Calu3 (cell line): Measurements from ENCODE around the gene MTARC1. TPM values are rescaled to one million over a fixed set of nuclear protein-coding genes. Genes with fewer than 3 reads are reported as not detected.

Experiments used
- BruUV-seq: library from RNA; stranded (reverse); fragments of 400-500 nt; replicated peaks from 2 replicates; lab custom pipeline; 2021; lab: Mats Ljungman, UMichigan
- CTCF ChIA-PET: fragments of 300-600 bp; sonication (Branson Sonifier 250); formaldehyde crosslinking; loops from one replicate; lab custom pipeline; 2022; ENCODE audit warnings: antibody characterized with exemption; lab: Charles Lee
- DNase-seq: peaks from one replicate; pipeline ENCODE4 v3.0.0; 2022
- H3K27ac Mint-ChIP-seq: one replicate; pipeline ENCODE4 v1.8.0; 2022; ENCODE audit warnings: mixed read lengths; ENCODE audit not compliant: unreplicated experiment
- H3K27me3 Mint-ChIP-seq: one replicate; pipeline ENCODE4 v1.8.0; 2022; ENCODE audit warnings: mixed read lengths; ENCODE audit not compliant: unreplicated experiment
- H3K36me3 Mint-ChIP-seq: one replicate; pipeline ENCODE4 v1.8.0; 2022; ENCODE audit warnings: mild to moderate bottlenecking, moderate library complexity, mixed read lengths; ENCODE audit not compliant: insufficient read depth, unreplicated experiment
- H3K4me1 Mint-ChIP-seq: one replicate; pipeline ENCODE4 v1.8.0; 2022; ENCODE audit warnings: mild to moderate bottlenecking, low read depth, mixed read lengths; ENCODE audit not compliant: unreplicated experiment
- H3K4me3 Mint-ChIP-seq: one replicate; pipeline ENCODE4 v1.8.0; 2022; ENCODE audit warnings: mild to moderate bottlenecking, low read depth, moderate library complexity, mixed read lengths; ENCODE audit not compliant: unreplicated experiment
- H3K9me3 Mint-ChIP-seq: one replicate; pipeline ENCODE4 v1.8.0; 2022; ENCODE audit warnings: low read depth, mixed read lengths; ENCODE audit not compliant: unreplicated experiment
- intact Hi-C: fragments of 100-400 bp; cut with micrococcal nuclease; formaldehyde crosslinking; loops from one replicate; pipeline ENCODE4 v1.10.0; 2022; ENCODE audit not compliant: unreplicated experiment
- total RNA-seq: library from RNA; stranded (reverse); gene quantifications from 2 replicates; pipeline ENCODE4 v1.2.3, GENCODE V29; 2022
- TF ChIP-seq, protein P1 (sequence below): fragments of 200-600 bp; IDR thresholded peaks from one replicate; pipeline ENCODE4 v1.8.0; 2022; ENCODE audit warnings: antibody characterized with exemption; ENCODE audit not compliant: unreplicated experiment

MTARC1 gene
- total RNA-seq, 1 experiment from 2014 or later, result 21.3 TPM

DNA sequence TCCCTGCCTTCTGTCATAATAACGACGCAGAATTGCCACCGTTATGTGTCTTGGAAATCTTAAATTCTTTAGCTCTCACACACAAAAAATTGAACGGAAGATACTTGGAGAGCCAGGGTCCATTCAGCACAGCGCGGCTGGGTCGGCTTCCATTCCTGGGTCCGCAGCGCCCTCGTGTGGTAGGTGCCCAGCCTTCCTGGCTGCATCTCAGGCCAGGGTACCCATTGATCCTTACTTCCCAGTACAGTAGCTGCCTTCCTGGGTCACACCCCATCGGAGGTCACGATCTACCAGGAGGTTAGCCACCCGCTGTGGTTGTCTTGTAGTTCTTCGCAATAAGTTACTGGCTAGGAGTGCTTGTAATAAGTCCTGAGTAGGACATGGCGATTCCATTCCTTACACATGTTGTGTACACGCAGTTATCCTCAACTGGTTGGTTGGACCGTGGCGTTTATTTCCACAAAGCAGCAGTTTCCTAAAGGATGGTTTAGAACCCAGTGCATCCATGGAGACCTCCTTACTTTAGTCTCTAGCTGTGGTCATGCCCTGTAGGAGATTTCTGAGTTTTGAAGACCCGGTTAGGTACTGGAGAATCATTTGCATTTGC is 9.9 kb upstream of the MTARC1 start:
- intact Hi-C loops, result loop anchor here (1.0 to 10.0 kb wide), 6 partner anchors 26 to 592 kb away; no protein-coding TSS in a partner anchor
- TF ChIP-seq, protein P1, sequence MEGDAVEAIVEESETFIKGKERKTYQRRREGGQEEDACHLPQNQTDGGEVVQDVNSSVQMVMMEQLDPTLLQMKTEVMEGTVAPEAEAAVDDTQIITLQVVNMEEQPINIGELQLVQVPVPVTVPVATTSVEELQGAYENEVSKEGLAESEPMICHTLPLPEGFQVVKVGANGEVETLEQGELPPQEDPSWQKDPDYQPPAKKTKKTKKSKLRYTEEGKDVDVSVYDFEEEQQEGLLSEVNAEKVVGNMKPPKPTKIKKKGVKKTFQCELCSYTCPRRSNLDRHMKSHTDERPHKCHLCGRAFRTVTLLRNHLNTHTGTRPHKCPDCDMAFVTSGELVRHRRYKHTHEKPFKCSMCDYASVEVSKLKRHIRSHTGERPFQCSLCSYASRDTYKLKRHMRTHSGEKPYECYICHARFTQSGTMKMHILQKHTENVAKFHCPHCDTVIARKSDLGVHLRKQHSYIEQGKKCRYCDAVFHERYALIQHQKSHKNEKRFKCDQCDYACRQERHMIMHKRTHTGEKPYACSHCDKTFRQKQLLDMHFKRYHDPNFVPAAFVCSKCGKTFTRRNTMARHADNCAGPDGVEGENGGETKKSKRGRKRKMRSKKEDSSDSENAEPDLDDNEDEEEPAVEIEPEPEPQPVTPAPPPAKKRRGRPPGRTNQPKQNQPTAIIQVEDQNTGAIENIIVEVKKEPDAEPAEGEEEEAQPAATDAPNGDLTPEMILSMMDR, result peak; percentile 89
- no peak overlapping the region for H3K4me3 Mint-ChIP-seq
- no peak overlapping the region for H3K27ac Mint-ChIP-seq
- DNase-seq, result peak; percentile 93
- CTCF ChIA-PET, result interaction anchor here (0.6 to 2.0 kb wide), 13 partner anchors 10 to 558 kb away, joined by 3 to 12 read pairs (median 4); partner anchors contain the start of gene MTARC1
- peaks cover 4% of the 10 kb centered on the region for H3K36me3 Mint-ChIP-seq
- H3K27me3 Mint-ChIP-seq, result no peaks in the 10 kb centered on the region
- no peaks in the 10 kb centered on the region for H3K9me3 Mint-ChIP-seq
- BruUV-seq, result no TSS peak
- H3K4me1 Mint-ChIP-seq, result no peaks in the 10 kb centered on the region

DNA sequence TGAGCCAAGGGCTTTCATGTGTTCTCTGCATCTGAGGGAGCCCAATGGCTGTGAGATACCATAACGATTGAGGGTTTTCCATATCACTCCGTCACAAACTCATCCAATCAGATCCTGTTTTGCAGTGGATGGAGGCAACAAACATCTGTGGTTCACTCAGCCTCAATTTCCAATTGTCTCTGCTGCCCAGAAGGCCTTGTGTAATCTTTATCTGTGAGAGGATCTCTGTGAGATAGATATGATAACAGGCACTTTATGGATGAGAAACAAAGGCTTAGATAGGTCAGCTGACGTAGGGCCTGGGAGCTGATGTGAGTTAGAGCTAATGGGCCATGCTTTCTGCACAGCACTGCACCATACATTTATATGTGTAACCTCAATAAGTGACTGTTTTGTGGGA is 3.3 kb upstream of the MTARC1 start:
- no TSS peak for BruUV-seq
- CTCF ChIA-PET, result no interaction called here
- no peaks in the 10 kb centered on the region for H3K9me3 Mint-ChIP-seq
- DNase-seq, result no peak
- peaks cover 11% of the 10 kb centered on the region for H3K4me1 Mint-ChIP-seq
- no peaks in the 10 kb centered on the region for H3K27me3 Mint-ChIP-seq
- TF ChIP-seq, protein P1, result no peak
- intact Hi-C loops, result no loop called here
- H3K36me3 Mint-ChIP-seq, result peaks cover 26% of the 10 kb centered on the region
- no peak overlapping the region for H3K27ac Mint-ChIP-seq
- no peak overlapping the region for H3K4me3 Mint-ChIP-seq

DNA sequence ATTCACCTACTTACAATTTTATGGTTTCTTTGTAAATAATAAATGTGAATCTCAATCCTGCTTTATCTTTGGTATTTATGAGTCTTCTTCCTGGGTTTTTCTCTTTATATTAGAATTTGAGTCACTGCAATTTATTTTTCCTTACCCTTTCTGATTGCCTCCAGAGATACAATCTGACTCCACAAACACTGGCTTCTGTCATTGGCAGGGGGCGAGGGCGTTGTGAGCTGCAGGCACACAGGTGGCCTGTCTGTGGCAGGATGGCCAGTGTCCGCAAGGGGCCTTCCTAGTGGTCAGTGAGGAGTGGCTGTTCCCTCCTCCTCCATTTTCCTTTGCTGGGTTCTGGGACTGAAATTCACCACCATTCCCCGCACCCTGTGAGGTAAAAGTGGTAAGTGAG is 2.0 kb upstream of the MTARC1 start:
- H3K27me3 Mint-ChIP-seq, result no peaks in the 10 kb centered on the region
- BruUV-seq, result no TSS peak
- no peak overlapping the region for H3K4me3 Mint-ChIP-seq
- intact Hi-C loops, result no loop called here
- H3K27ac Mint-ChIP-seq, result no peak overlapping the region
- H3K4me1 Mint-ChIP-seq, result peaks cover 18% of the 10 kb centered on the region
- DNase-seq, result no peak
- H3K9me3 Mint-ChIP-seq, result no peaks in the 10 kb centered on the region
- CTCF ChIA-PET, result no interaction called here
- H3K36me3 Mint-ChIP-seq, result peaks cover 26% of the 10 kb centered on the region
- TF ChIP-seq, protein P1, result no peak

DNA sequence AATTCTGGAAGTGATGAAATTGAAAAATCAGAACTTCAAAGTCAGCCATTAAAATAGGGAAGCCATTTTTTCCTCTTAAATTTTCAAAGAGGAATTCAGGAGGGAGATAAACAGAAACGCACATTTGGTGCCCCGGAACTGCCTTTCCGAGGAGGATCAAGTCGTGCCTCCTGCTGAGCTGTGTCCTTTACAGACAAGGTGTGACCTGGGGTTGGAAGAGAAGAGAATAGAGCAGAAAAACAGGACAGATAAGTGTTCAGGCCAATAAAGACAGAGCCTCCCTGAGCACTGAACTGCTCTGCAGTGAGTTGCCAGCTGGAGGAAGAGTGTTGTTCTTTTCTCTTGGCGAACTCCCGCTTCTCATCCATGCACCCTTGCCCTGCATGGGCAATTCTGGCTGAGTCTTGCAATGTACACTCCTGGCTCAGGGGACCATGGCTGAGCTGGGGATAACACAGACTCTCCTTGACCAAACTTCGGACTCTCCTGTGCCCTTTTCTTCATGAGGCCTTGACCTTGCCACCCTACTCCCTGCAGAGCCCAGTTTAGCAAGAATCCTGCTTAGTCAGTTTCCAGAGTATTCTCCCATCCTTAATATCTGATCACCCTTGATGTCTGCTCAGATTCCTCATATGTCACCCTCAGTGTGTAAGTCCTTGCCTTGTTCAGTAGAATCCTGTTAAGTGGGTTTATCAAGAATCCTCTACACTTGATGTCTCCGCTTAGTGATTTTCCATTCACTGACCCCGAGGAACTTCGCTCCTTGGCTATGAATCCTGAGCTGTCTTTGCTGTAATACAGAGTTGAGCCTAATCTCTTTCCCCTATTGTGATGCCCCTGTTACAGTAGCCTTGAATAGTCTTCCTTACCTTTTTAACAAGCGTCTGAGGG is 1.3 kb upstream of the MTARC1 start:
- Mint-ChIP-seq H3K27ac (no peak overlapping the region), H3K9me3 (no peaks in the 10 kb centered on the region), H3K4me1 (peaks cover 18% of the 10 kb centered on the region), H3K27me3 (no peaks in the 10 kb centered on the region), H3K4me3 (peak overlapping the region; percentile 93), H3K36me3 (peaks cover 26% of the 10 kb centered on the region)
- CTCF ChIA-PET, result interaction anchor here (1.1 kb wide), 1 partner anchor 51 kb away, joined by 3 read pairs; no protein-coding TSS in a partner anchor
- DNase-seq, result no peak
- intact Hi-C loops, result no loop called here
- no TSS peak for BruUV-seq
- TF ChIP-seq, protein P1, result no peak
